GM12878 (cell line): ENCODE results near the gene ZBTB21. TPM values are rescaled to one million over a fixed set of nuclear protein-coding genes. Genes with fewer than 3 reads are reported as not detected.

Experiments used
- ATAC-seq: fragments of 200-7000 bp; cut with Tn5 transposase; 3 replicates; pipeline ENCODE4 v1.9.1; 2020; ENCODE audit warnings: mild to moderate bottlenecking, moderate library complexity
- BruUV-seq: library from RNA; stranded (reverse); fragments of 400-500 nt; replicated peaks from 2 replicates; lab custom pipeline; 2021; lab: Mats Ljungman, UMichigan
- CTCF ChIA-PET: fragments of 300-600 bp; sonication (Branson Sonifier 250); formaldehyde crosslinking; extraction: SDS; loops from one replicate; lab custom pipeline; 2021; ENCODE audit warnings: inconsistent platforms; lab: Yijun Ruan, JAX
- POLR2A ChIA-PET: fragments of 350-600 bp; formaldehyde crosslinking; extraction: SDS; loops from one replicate; lab custom pipeline; 2021; ENCODE audit warnings: inconsistent platforms; lab: Charles Lee
- RAD21 ChIA-PET: fragments of 300-600 bp; sonication (Branson Sonifier 250); formaldehyde crosslinking; loops from one replicate; lab custom pipeline; 2023; ENCODE audit warnings: antibody characterized with exemption; ENCODE audit not compliant: unreplicated experiment; lab: Charles Lee
- SMC1A ChIA-PET: fragments of 300-600 bp; sonication (Branson Sonifier 250); formaldehyde crosslinking; loops from one replicate; lab custom pipeline; 2023; ENCODE audit not compliant: unreplicated experiment, uncharacterized antibody; lab: Charles Lee
- DNase-seq: peaks from one replicate; pipeline ENCODE4 v3.0.0-alpha.2; 2011; ENCODE audit warnings: low read depth, low spot score
- FAIRE-seq: peaks from 3 replicates; lab custom pipeline; 2011; peaks lifted over from hg19 to GRCh38; lab: Jason Lieb, UNC
- H2AFZ ChIP-seq: 2 replicates; pipeline ENCODE4 v1.6.0; 2011; ENCODE audit warnings: low read depth, low read length, control low read depth; ENCODE audit not compliant: control insufficient read depth
- H3K27ac ChIP-seq: 2 replicates; pipeline ENCODE4 v1.5.1; 2011; ENCODE audit warnings: control low read depth; ENCODE audit not compliant: control insufficient read depth, insufficient read depth
- H3K27me3 ChIP-seq, 2 experiments: replicated peaks in 1 of 2; 2 replicates each; pipeline versions ENCODE4 v1.6.0 to v1.6.1; 2011; ENCODE audit warnings: low read length in 1 of 2; ENCODE audit not compliant: control insufficient read depth in 2 of 2, insufficient read depth in 2 of 2
- H3K36me3 ChIP-seq, 2 experiments: 2 replicates each; pipeline ENCODE4 v1.5.1; 2011; ENCODE audit warnings: low read length in 1 of 2; ENCODE audit not compliant: control insufficient read depth in 2 of 2, insufficient read depth in 2 of 2
- H3K4me1 ChIP-seq: 2 replicates; pipeline ENCODE4 v1.6.1; 2011; ENCODE audit warnings: mild to moderate bottlenecking, low read length, moderate library complexity, mixed read lengths; ENCODE audit not compliant: control insufficient read depth, insufficient read depth
- H3K4me2 ChIP-seq: 2 replicates; pipeline ENCODE4 v1.6.0; 2011; ENCODE audit warnings: control low read depth; ENCODE audit not compliant: control insufficient read depth, insufficient read depth
- H3K4me3 ChIP-seq: fragments of 200-600 bp; sonication (generic); 2 replicates; pipeline ENCODE4 v1.5.1; 2016
- H3K79me2 ChIP-seq: 2 replicates; pipeline ENCODE4 v1.6.0; 2011; ENCODE audit warnings: low read length; ENCODE audit not compliant: control insufficient read depth, insufficient read depth
- H3K9ac ChIP-seq: 2 replicates; pipeline ENCODE4 v1.8.0; 2011; ENCODE audit warnings: low read length, control low read depth, mixed read lengths; ENCODE audit not compliant: control insufficient read depth, insufficient read depth
- H3K9me3 ChIP-seq: replicated peaks from 3 replicates; pipeline ENCODE4 v1.5.1; 2011; ENCODE audit warnings: mild to moderate bottlenecking, low read length; ENCODE audit not compliant: control insufficient read depth, insufficient read depth
- H4K20me1 ChIP-seq: 2 replicates; pipeline ENCODE4 v1.6.0; 2011; ENCODE audit not compliant: control insufficient read depth, insufficient read depth
- CBFB ChIP-seq: IDR thresholded peaks from 2 replicates; pipeline ENCODE4 v1.6.1; 2016; ENCODE audit warnings: antibody characterized with exemption, low read depth
- DPF2 ChIP-seq: fragments of 450-650 bp; IDR thresholded peaks from 2 replicates; pipeline ENCODE4 v1.6.1; 2017; ENCODE audit warnings: mild to moderate bottlenecking
- E2F4 ChIP-seq: IDR thresholded peaks from 2 replicates; pipeline ENCODE4 v1.6.1; 2012; ENCODE audit warnings: low read depth, low read length, improper control_type of control experiment
- ESRRA ChIP-seq: IDR thresholded peaks from 2 replicates; pipeline ENCODE4 v1.6.1; 2012; ENCODE audit warnings: mild to moderate bottlenecking, low read length, improper control_type of control experiment
- HCFC1 ChIP-seq: fragments of 150-350 bp; IDR thresholded peaks from 2 replicates; pipeline ENCODE4 v1.6.1; 2014; ENCODE audit warnings: low read length
- KDM1A ChIP-seq: fragments of 200-600 bp; sonication (generic); IDR thresholded peaks from 2 replicates; pipeline ENCODE4 v1.6.1; 2016; ENCODE audit warnings: borderline replicate concordance
- MEF2B ChIP-seq: fragments of 450-650 bp; IDR thresholded peaks from 2 replicates; pipeline ENCODE4 v1.6.1; 2018; ENCODE audit warnings: mild to moderate bottlenecking, moderate library complexity; ENCODE audit not compliant: partially characterized antibody, poor library complexity, severe bottlenecking
- MYB ChIP-seq: fragments of 150-350 bp; IDR thresholded peaks from 2 replicates; pipeline ENCODE4 v1.6.1; 2014; ENCODE audit warnings: mild to moderate bottlenecking, low read depth, low read length, borderline replicate concordance
- NFIC ChIP-seq: IDR thresholded peaks from 2 replicates; pipeline ENCODE4 v1.6.1; 2012; ENCODE audit warnings: low read depth, mild to moderate bottlenecking, inconsistent platforms, low read length, moderate library complexity
- PBX3 ChIP-seq: IDR thresholded peaks from 2 replicates; pipeline ENCODE4 v1.6.1; 2011; ENCODE audit warnings: mild to moderate bottlenecking, low read depth, low read length, moderate library complexity; ENCODE audit not compliant: insufficient replicate concordance
- PKNOX1 ChIP-seq: fragments of 450-650 bp; IDR thresholded peaks from 2 replicates; pipeline ENCODE4 v1.6.1; 2016; ENCODE audit warnings: mild to moderate bottlenecking
- PML ChIP-seq: IDR thresholded peaks from 2 replicates; pipeline ENCODE4 v1.6.1; 2012; ENCODE audit warnings: low read length, inconsistent platforms
- RAD21 ChIP-seq: IDR thresholded peaks from 2 replicates; pipeline ENCODE4 v1.6.1; 2011; ENCODE audit warnings: mild to moderate bottlenecking, low read depth, low read length, moderate library complexity; ENCODE audit not compliant: insufficient read depth
- RELA ChIP-seq: fragments of 450-650 bp; IDR thresholded peaks from 2 replicates; pipeline ENCODE4 v1.8.0; 2014; ENCODE audit warnings: borderline replicate concordance; ENCODE audit not compliant: partially characterized antibody
- SIN3A ChIP-seq: IDR thresholded peaks from 2 replicates; pipeline ENCODE4 v1.6.1; 2012; ENCODE audit warnings: low read depth, low read length, improper control_type of control experiment
- SPI1 ChIP-seq: IDR thresholded peaks from 2 replicates; pipeline ENCODE4 v1.6.1; 2011; ENCODE audit warnings: low read depth, mild to moderate bottlenecking, low read length, moderate library complexity, borderline replicate concordance; ENCODE audit not compliant: insufficient read depth
- TCF3 ChIP-seq: IDR thresholded peaks from 2 replicates; pipeline ENCODE4 v1.6.1; 2012; ENCODE audit warnings: low read depth, mild to moderate bottlenecking, low read length, borderline replicate concordance; ENCODE audit not compliant: insufficient read depth
- ZBTB11 ChIP-seq: fragments of 450-650 bp; formaldehyde crosslinking; IDR thresholded peaks from 2 replicates; pipeline ENCODE4 v1.5.0; 2022; ENCODE audit warnings: mild to moderate bottlenecking, missing genetic modification characterization
- WGBS: methylation state at CpG from one replicate; pipeline ENCODE4 v1.1.6; 2016; ENCODE audit warnings: low lambda C conversion rate; ENCODE audit not compliant: insufficient replicate concordance, insufficient coverage; ENCODE audit errors: missing lambda C conversion rate; 5-methylcytosine and 5-hydroxymethylcytosine counted together
- in situ Hi-C: fragments of 300-500 bp; cut with MboI; formaldehyde crosslinking; loops from 9 replicates; pipeline ENCODE4 v1.14.3; 2018; ENCODE audit warnings: mixed read lengths
- intact Hi-C: fragments of 100-400 bp; cut with micrococcal nuclease; formaldehyde crosslinking; loops from one replicate; pipeline ENCODE4 v1.14.2; 2022; ENCODE audit not compliant: unreplicated experiment
- polyA plus RNA-seq, 11 experiments: library from polyadenylated mRNA; depleted of rRNA in 4 of 11; unstranded in 6 of 11; stranded (reverse) in 5 of 11; fragments of >200 nt; fragmentation: Nextera tagmentation in 4 of 11; fragmentation: Illumina TruSeq in 1 of 11; extraction: Ambion mirVana in 4 of 11; extraction: Trizol in 1 of 11; gene quantifications; 1 replicate in 1 of 11; 2 replicates in 10 of 11; pipeline versions ENCODE4 v1.2.1 to v1.2.3, GENCODE V29; 2011 to 2016; ENCODE audit warnings: inconsistent platforms in 2 of 11, missing spikeins in 2 of 11, low read depth in 1 of 11
- total RNA-seq, 4 experiments: library from RNA; depleted of rRNA in 3 of 4; stranded (reverse); fragments of >200 nt in 3 of 4; fragmentation: Illumina TruSeq in 1 of 4; extraction: Trizol in 1 of 4; gene quantifications; 2 replicates each; pipeline versions ENCODE4 v1.2.1 to v1.2.3, GENCODE V29; 2013 to 2021

Gene ZBTB21
- total and polyA plus RNA-seq, 10 of the 15 experiments (the other 5 are each of a cell fraction or from before 2014, with no cell fraction given): 1.8 to 21.6 (median 10.6) TPM

- TF ChIP-seq CBFB (no peak), MYB (no peak), ZBTB11 (CRISPR knock-in tag) (no peak)
These were observed 67.7 kb downstream of the ZBTB21 start (continued) for GRCh38 chr21:41942457-41942856.

DNA sequence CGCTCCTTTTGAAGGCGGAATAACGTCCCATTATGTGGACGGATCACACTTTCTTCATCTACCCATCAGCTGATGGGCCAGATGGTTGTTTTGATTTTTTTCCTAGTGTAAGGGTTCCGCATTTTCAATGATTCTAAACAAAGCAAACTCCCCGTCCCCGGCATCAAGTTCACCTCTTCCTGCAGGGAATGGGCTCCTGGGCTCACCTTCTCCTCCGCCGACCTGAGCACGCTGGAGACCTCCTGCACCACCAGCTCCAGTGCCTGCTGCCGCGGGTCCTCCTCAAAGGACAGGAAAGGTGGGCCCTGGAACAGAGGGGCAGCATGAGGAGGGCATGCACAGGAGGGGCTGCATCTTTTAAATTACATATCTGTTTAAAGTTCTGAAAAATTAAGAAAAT, 68.2 kb downstream of the ZBTB21 start:
- DNase-seq (no peak), FAIRE-seq (no peak), ATAC-seq (no peak)
- Histone ChIP-seq H3K9ac (no peak overlapping the region), H2AFZ (no peak overlapping the region), H3K9me3 (no peaks in the 10 kb centered on the region), H3K4me1 (no peaks in the 10 kb centered on the region), H3K79me2 (peaks cover 12% of the 10 kb centered on the region), H3K4me3 (no peak overlapping the region), H4K20me1 (no peaks in the 10 kb centered on the region), H3K4me2 (no peak overlapping the region), H3K36me3 (peaks cover 0 to 4% of the 10 kb centered on the region in 2 experiments), H3K27ac (no peak overlapping the region), H3K27me3 (no peaks in the 10 kb centered on the region)
- CTCF ChIA-PET: no interaction called here
- POLR2A ChIA-PET: interaction anchor here (0.7 kb wide), 1 partner anchor 10 kb away, joined by 3 read pairs; no protein-coding TSS in a partner anchor
- WGBS: 90% methylated on average over 12 of the region's 12 CpGs
- intact Hi-C loops (no loop called here), in situ Hi-C loops (no loop called here)
- RAD21 ChIA-PET: no interaction called here
- SMC1A ChIA-PET: interaction anchor here (0.7 kb wide), 1 partner anchor 17 kb away, joined by 3 read pairs; no protein-coding TSS in a partner anchor
- BruUV-seq: no TSS peak
- no peak for TF ChIP-seq DPF2
- no peak for TF ChIP-seq SIN3A
- no peak for TF ChIP-seq RAD21
- no peak for TF ChIP-seq KDM1A
- no peak for TF ChIP-seq ESRRA
- TF ChIP-seq PBX3: no peak
- no peak for TF ChIP-seq HCFC1
- TF ChIP-seq TCF3: no peak
- TF ChIP-seq E2F4: no peak
- TF ChIP-seq PKNOX1: no peak
- TF ChIP-seq PML: no peak
- TF ChIP-seq SPI1: no peak
- TF ChIP-seq NFIC: no peak
- no peak for TF ChIP-seq MEF2B
- TF ChIP-seq RELA: no peak
